Ovary (tissue), 3 donors: ENCODE data around the gene HDAC11.

Source experiments
- EP300 ChIP-seq: sonication (generic); formaldehyde crosslinking; IDR thresholded peaks from one replicate; pipeline ENCODE4 v1.6.1; 2017; ENCODE audit warnings: antibody characterized with exemption
- TF ChIP-seq, protein P1 (sequence below), 3 donors: fragments of 450-650 bp in 2 of 3; fragments of 200-600 bp in 1 of 3; IDR thresholded peaks; one replicate each; pipeline versions ENCODE4 v1.5.1 to v1.8.0; 2016 to 2022; ENCODE audit warnings: antibody characterized with exemption in 3 of 3, mild to moderate bottlenecking in 1 of 3
- donor health status: DM: no; HTN: no; CAD: no.

DNA sequence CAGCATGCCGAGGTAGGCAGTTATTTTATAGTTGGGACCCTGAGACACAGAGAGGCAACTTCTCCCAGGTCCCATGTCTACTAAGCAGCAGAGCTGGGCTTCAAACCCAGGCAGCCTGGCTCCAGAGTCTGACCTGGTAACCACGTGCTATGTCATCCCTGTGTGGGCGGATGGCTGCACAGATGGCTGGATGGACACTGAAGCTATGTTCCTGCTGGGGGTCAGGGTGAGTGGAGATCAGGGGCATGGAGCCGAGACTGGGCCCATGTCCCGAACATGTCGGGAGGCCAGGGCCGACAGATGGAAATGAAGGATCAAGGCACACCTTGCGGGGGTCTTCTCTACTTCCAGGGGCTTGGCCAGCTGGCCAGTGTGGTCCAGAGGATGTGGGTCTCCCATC, 59.6 kb downstream of the HDAC11 start:
- TF ChIP-seq, protein P1, sequence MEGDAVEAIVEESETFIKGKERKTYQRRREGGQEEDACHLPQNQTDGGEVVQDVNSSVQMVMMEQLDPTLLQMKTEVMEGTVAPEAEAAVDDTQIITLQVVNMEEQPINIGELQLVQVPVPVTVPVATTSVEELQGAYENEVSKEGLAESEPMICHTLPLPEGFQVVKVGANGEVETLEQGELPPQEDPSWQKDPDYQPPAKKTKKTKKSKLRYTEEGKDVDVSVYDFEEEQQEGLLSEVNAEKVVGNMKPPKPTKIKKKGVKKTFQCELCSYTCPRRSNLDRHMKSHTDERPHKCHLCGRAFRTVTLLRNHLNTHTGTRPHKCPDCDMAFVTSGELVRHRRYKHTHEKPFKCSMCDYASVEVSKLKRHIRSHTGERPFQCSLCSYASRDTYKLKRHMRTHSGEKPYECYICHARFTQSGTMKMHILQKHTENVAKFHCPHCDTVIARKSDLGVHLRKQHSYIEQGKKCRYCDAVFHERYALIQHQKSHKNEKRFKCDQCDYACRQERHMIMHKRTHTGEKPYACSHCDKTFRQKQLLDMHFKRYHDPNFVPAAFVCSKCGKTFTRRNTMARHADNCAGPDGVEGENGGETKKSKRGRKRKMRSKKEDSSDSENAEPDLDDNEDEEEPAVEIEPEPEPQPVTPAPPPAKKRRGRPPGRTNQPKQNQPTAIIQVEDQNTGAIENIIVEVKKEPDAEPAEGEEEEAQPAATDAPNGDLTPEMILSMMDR (IDR thresholded peaks at IDR 0.05), result no peak
- TF ChIP-seq EP300, result no peak
